GM21515 (cell line): Measurements from ENCODE around the gene POLD1.

Source experiments
- ATAC-seq: cut with Tn5 transposase; IDR thresholded peaks from one replicate; pipeline ENCODE4 v1.9.1; 2021; ENCODE audit not compliant: unreplicated experiment

Gene POLD1

DNA sequence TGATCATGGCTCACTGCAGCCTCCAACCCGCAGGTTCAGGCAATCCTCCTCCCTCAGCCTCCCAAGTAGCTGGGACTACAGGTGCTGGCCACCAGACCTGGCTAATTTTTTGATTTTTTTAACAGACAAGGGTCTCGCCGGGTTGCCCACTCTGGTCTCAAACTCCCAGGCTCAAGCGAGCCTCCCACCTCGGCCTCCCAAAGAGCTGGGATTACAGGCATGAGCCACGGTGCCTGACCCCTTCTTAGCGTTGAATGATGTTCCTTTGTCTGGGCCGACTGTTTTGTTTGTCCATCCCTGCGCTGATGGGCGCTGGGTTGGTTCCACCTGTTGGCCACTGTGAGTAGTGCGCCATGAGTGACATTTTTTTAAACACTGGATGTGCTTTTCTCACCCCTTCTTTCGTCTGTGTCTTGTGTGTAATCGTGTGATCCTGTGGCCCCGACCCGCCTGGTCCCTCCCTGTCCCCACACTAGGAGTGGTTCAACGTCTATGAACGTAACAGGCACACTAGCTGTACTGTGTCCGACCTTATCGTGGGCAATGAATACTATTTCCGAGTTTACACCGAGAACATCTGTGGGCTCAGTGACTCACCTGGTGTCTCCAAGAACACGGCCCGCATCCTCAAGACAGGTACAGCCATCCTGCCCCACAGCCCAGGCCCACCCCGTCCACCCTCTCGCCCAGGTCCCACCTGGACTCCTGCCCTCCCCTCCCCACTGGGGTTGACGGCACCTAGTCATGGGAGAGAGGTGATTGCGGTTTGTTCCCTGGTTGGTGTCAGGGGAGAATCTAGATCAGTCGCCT lies 77.1 kb downstream of the POLD1 start:
- ATAC-seq = no peak

- no peak for ATAC-seq
These were observed 78.8 kb downstream of the POLD1 start for GRCh38 chr19:50462970-50463369.

DNA sequence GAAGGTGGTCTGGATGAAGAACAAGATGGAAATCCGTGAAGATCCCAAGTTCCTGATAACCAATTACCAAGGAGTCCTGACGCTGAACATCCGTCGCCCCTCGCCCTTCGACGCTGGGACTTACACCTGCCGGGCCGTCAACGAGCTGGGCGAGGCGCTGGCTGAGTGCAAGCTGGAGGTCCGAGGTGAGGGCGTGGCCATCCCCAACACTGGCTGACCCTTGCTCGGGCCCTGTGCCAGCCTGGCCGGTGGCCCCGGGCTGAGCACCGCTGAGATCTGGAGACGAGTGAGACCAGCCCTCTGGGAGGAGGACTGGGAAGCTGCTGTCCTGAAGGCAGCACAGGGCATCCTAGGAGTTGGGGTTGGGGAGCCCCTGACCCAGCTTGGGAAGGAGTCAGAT lies 80.2 kb downstream of the POLD1 start:
- ATAC-seq = no peak

- ATAC-seq = no peak
These were observed 80.9 kb downstream of the POLD1 start for GRCh38 chr19:50465000-50465399.

GRCh38 chr19:50465986-50466705 lies 82.0 kb downstream of the POLD1 start:
- ATAC-seq = no peak

- ATAC-seq = no peak
These were observed 82.5 kb downstream of the POLD1 start for GRCh38 chr19:50466706-50467039.

DNA sequence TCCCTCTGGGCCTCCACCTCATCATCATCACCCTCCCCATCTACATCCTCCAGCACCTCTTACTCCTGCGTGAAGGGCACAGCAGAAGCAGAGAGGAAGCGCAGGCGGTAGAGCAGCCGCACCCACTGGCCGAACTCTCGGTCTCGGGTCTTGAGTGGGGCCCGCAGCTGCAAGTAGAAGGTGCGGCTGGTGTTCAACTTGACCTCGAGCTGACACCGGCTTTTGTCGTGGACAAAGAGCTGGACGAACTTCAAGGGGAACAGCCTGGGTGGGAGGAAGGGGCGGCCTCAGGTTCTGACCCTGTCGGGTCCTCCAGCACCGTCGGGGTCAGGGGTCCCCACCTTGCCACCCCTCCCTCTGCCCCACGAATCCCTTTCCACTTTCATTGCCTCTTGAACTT lies 83.4 kb downstream of the POLD1 start:
- ATAC-seq = no peak
